GM12873 (cell line): Measurements from ENCODE around the gene SLC22A4.

Source experiments
- TF ChIP-seq, protein P1 (sequence below): IDR thresholded peaks from 2 replicates; pipeline ENCODE4 v1.5.1; 2012; ENCODE audit warnings: low read depth, mild to moderate bottlenecking, moderate library complexity, low read length, control low read depth; ENCODE audit not compliant: insufficient read depth; ENCODE audit errors: missing control alignments

Gene SLC22A4

DNA sequence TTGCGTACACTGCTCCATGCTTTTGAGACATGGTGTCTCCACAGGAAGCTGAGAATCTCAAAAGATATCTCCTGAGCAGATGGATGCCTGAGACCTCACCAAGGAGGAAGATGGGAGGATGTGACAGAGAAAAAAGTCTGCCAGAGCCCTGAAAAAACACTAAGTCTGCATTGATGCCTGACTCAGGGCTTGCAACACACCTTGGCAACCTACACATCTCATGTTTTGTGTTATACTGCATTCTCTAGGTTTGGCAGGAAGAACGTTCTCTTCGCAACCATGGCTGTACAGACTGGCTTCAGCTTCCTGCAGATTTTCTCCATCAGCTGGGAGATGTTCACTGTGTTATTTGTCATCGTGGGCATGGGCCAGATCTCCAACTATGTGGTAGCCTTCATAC is 19.2 kb downstream of the SLC22A4 start:
- TF ChIP-seq, protein P1, sequence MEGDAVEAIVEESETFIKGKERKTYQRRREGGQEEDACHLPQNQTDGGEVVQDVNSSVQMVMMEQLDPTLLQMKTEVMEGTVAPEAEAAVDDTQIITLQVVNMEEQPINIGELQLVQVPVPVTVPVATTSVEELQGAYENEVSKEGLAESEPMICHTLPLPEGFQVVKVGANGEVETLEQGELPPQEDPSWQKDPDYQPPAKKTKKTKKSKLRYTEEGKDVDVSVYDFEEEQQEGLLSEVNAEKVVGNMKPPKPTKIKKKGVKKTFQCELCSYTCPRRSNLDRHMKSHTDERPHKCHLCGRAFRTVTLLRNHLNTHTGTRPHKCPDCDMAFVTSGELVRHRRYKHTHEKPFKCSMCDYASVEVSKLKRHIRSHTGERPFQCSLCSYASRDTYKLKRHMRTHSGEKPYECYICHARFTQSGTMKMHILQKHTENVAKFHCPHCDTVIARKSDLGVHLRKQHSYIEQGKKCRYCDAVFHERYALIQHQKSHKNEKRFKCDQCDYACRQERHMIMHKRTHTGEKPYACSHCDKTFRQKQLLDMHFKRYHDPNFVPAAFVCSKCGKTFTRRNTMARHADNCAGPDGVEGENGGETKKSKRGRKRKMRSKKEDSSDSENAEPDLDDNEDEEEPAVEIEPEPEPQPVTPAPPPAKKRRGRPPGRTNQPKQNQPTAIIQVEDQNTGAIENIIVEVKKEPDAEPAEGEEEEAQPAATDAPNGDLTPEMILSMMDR, result no peak

DNA sequence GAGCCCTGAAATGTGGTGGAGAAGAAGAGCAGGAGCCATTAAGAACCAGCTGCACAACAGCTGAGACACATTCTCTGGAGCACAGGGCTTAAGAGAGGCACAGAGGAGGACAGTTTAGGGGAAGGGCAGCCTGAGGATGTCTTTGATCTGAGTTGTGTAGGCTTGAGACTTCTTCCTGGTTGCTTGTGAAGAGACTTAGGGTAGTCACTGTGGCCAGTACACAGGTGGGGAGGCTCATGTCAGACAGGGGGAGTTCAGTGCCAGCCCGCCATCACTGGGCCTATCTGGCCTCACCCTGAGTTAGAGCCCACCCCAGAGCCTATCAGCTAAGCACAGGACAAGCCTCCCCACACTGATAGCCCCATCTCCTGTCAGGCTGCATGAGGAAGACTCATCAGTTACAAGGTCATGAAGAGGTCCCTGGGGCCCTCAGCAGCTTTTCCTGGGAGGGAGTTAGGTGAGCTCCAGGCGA is 19.8 kb downstream of the SLC22A4 start:
- TF ChIP-seq, protein P1, result no peak

DNA sequence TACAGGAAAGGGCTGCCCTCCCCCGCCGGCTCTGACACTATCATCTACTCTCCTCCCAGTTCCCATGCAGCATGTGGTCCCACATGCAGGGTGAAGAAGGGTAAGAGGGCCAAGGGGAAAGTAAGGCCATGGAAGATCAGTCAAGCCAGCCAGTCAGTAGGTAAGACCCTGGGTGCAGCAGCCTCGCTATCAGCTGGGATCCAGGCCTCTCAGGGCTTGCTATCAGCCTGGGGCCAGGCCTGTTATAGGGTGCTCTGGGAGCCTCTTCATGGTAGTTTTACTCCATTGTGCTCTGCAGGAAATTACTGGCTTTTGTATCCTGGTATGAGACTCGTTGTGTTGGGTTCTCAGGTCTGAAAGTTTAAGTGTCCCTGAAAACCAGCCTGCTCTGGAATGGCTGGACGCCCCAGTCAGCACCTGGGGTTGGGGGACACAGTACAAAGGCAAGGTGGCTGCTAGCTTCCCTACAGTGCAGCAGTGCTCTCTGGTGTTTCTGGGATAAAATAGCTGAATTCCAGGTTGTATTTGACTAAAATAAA is 21.4 kb downstream of the SLC22A4 start:
- TF ChIP-seq, protein P1, result no peak

DNA sequence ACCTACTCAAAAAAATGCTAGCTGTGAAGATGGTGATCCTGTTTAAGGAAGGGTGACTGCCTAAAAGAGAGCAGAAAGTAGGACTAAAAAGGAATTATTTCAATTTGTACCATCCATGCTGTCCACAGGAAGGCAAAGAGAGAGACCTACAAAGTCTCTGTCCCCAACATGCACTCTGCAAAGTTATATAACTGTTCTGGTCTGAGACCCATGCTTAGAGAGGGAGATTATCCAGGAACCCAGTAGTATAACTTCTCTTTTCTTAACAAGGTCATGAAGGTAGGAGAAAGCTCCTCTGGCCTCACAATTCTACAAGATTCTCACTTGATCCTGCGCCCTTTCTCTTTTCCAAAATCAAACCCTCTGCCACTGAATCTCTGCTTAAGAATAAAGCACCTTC is 25.8 kb downstream of the SLC22A4 start:
- TF ChIP-seq, protein P1, result no peak

DNA sequence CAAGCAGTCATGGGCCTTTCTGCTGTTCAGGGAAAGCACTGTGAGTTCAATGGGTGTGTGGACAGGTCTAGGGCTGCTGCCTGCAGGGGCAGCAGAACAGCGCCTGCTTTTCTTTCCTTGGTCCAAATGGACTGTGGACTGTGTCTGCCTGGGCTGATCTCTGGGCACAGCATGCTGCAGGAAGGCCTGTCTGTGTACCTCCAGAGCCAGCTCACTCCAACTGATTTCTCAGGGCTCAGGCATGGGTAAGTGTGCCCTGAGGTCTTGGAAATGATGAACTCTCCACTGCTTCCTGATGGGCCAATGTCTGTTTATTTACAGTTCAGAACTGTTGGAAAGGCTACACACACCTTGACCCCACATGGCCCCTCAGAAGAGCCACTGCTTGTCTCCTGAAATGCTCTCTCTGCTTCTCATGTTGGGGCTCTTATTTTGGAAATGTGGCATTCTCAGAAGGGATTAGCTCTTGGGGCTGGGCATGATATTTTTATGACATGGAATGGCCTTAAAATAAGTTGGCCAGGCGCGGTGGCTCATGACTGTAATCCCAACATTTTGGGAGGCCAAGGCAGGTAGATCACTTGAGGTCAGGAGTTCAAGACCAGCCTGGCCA is 27.0 kb downstream of the SLC22A4 start:
- TF ChIP-seq, protein P1, result no peak

DNA sequence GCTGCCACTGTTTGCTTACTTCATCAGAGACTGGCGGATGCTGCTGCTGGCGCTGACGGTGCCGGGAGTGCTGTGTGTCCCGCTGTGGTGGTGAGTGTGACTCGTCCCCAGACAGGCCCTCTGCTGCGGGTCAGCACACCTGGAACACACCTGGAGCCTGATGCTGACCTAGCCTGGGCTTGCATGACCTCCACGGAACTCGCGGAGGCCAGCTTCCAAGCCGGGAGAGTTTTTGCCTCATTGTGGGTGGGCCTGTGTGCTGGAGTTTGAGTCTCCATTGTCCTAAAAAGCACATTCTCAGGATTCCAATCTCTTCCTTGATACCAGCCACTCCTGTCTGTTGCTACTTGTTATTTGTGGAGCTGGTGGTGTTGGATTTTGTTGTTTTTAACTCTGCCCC is 28.1 kb downstream of the SLC22A4 start:
- TF ChIP-seq, protein P1, result no peak

DNA sequence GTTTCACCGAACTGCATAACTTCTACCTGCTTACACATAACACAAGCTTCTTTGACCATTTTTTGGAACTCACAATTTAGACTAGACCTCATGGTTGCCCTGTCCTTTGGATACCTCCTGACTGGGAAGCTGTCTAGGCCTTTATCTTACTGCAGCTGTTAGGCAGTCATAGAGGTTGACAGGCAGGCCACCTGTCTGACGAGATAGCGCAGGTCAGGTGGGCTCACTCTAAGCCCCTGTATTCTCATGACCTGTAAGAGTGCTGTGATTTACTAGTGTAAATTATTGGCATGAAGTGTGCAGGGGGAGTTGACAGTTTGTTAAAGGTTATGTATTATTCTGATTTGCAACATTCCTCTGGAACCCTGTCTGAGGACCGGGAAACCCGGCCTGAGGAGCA is 29.0 kb downstream of the SLC22A4 start:
- TF ChIP-seq, protein P1, result no peak
